Cardiac muscle cell (in vitro differentiated cells and primary cell): ENCODE data around the gene OSBPL8. TPM values are rescaled to one million over a fixed set of nuclear protein-coding genes. Genes with fewer than 3 reads are reported as not detected.

Experiments used
- DNase-seq, 2 donors: peaks; one replicate each; pipeline versions ENCODE4 v3.0.0 to v3.0.0-alpha.2; 2010 to 2017; ENCODE audit warnings: low read depth in 1 of 2, low spot score in 1 of 2
- H3K27ac ChIP-seq: fragments of 200-600 bp; sonication (generic); 2 replicates; pipeline ENCODE4 v1.5.1; 2016
- H3K27me3 ChIP-seq: fragments of 200-600 bp; sonication (generic); 2 replicates; pipeline ENCODE4 v1.6.0; 2016; ENCODE audit warnings: control low read depth
- H3K36me3 ChIP-seq: fragments of 200-600 bp; sonication (generic); 2 replicates; pipeline ENCODE4 v1.5.1; 2016; ENCODE audit warnings: control low read depth
- H3K4me1 ChIP-seq: fragments of 200-600 bp; sonication (generic); 2 replicates; pipeline ENCODE4 v1.8.1; 2017; ENCODE audit warnings: low read depth, mild to moderate bottlenecking, mixed run types
- H3K4me3 ChIP-seq: fragments of 200-600 bp; sonication (generic); 2 replicates; pipeline ENCODE4 v1.5.1; 2016; ENCODE audit warnings: mild to moderate bottlenecking
- H3K9me3 ChIP-seq: fragments of 200-600 bp; sonication (generic); 2 replicates; pipeline ENCODE4 v1.5.1; 2017; ENCODE audit warnings: low read depth, mild to moderate bottlenecking, control low read depth
- polyA plus RNA-seq: library from polyadenylated mRNA; unstranded; fragments of >200 nt; fragmentation: Nextera tagmentation; extraction: Ambion mirVana; gene quantifications from 2 replicates; pipeline ENCODE4 v1.2.1, GENCODE V29; 2016
- total RNA-seq: library from RNA; depleted of rRNA; stranded (reverse); fragments of >200 nt; gene quantifications from 2 replicates; pipeline ENCODE4 v1.2.3, GENCODE V29; 2016
- TF ChIP-seq, protein P1 (sequence below): IDR thresholded peaks from 2 replicates; pipeline ENCODE4 v1.5.1; 2012; ENCODE audit warnings: low read depth, mild to moderate bottlenecking, low read length

OSBPL8 gene
- total and polyA plus RNA-seq, 2 experiments from 2014 or later = 25.6 to 143 TPM

- no peak overlapping the region for H3K27ac ChIP-seq
- TF ChIP-seq, protein P1, sequence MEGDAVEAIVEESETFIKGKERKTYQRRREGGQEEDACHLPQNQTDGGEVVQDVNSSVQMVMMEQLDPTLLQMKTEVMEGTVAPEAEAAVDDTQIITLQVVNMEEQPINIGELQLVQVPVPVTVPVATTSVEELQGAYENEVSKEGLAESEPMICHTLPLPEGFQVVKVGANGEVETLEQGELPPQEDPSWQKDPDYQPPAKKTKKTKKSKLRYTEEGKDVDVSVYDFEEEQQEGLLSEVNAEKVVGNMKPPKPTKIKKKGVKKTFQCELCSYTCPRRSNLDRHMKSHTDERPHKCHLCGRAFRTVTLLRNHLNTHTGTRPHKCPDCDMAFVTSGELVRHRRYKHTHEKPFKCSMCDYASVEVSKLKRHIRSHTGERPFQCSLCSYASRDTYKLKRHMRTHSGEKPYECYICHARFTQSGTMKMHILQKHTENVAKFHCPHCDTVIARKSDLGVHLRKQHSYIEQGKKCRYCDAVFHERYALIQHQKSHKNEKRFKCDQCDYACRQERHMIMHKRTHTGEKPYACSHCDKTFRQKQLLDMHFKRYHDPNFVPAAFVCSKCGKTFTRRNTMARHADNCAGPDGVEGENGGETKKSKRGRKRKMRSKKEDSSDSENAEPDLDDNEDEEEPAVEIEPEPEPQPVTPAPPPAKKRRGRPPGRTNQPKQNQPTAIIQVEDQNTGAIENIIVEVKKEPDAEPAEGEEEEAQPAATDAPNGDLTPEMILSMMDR = no peak
These were observed 29.5 kb upstream of the OSBPL8 start for GRCh38 chr12:76588881-76589565.

DNA sequence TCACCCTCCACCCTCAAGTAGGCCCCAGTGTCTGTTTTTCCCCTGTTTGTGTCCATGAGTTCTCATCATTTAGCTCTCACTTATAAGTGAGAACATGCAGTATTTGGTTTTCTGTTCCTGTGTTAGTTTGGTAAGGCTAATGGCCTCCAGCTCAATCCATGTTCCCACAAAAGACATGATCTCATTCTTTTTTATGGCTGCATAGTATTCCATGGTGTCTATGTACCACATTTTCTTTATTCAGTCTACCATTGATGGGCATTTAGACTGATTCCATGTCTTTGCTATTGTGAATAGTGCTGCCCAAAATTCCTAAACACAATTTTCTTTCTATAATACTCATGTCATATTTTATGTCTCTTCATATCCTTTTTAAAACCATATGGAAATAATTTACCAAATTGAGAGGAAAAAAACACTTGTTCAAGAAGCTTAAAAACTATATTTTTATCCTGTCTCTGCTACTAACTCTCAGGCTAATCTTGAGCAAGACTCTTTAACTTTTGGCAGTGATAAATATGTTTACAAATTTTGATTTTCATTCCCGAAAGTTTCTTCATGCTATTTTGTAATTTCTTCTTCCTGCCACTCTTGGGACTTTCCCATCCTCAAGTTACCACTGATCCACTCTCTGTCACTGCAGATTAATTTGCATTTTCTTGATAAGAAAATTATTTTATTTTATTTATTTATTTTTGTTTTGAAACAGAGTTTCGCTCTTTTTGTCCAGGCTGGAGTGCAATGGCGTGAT lies 28.0 kb upstream of the OSBPL8 start:
- Histone ChIP-seq H3K27me3 (no peaks in the 10 kb centered on the region), H3K36me3 (no peaks in the 10 kb centered on the region), H3K9me3 (no peaks in the 10 kb centered on the region), H3K4me3 (no peak overlapping the region), H3K27ac (no peak overlapping the region), H3K4me1 (no peaks in the 10 kb centered on the region)
- TF ChIP-seq, protein P1 = no peak
- peak in 1 of 2 donors; percentile 70 for DNase-seq

More at GRCh38 chr12:76588881-76589565, 29.5 kb upstream of the OSBPL8 start:
- DNase-seq = peak in 1 of 2 donors; percentile 93
- Histone ChIP-seq H3K36me3 (no peaks in the 10 kb centered on the region), H3K4me3 (no peak overlapping the region), H3K27me3 (no peaks in the 10 kb centered on the region), H3K4me1 (no peaks in the 10 kb centered on the region), H3K9me3 (no peaks in the 10 kb centered on the region)

DNA sequence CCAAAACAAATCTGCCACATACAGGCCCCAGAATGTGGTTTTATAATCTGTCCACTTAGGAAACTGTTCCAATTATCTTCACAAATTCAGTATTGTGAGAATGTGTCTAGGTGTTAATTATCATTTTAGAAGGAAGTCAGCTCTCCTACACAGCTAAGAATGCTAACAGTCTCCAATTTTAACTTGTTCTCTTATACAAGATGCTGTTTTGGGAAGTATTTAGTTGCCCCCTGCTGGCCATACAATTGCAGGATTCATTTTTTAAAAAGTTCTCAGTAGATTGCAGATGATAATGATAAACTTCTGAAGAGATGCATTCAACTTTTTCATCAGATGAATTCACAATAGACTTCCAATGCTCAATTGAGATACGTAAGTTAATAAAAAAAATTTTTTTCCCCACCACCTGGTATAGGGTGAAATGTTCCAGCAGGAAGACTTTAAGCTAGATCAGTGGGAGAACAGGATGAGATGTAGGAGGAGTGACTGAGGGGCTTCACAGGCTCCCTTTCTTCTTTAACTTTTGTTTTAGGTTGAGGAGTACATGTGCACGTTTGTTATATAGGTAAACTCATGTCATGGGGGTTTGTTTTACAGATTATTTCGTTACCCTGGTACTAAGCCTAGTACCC lies 27.3 kb upstream of the OSBPL8 start:
- H3K4me1 ChIP-seq = no peaks in the 10 kb centered on the region
- H3K27ac ChIP-seq = no peak overlapping the region
- TF ChIP-seq, protein P1 = peak; percentile 68
- H3K4me3 ChIP-seq = no peak overlapping the region
- H3K36me3 ChIP-seq = no peaks in the 10 kb centered on the region
- no peaks in the 10 kb centered on the region for H3K9me3 ChIP-seq
- no peaks in the 10 kb centered on the region for H3K27me3 ChIP-seq
- DNase-seq = peak; percentile 38 to 72

GRCh38 chr12:76583301-76583700 lies 23.7 kb upstream of the OSBPL8 start:
- H3K27ac ChIP-seq = no peak overlapping the region

DNA sequence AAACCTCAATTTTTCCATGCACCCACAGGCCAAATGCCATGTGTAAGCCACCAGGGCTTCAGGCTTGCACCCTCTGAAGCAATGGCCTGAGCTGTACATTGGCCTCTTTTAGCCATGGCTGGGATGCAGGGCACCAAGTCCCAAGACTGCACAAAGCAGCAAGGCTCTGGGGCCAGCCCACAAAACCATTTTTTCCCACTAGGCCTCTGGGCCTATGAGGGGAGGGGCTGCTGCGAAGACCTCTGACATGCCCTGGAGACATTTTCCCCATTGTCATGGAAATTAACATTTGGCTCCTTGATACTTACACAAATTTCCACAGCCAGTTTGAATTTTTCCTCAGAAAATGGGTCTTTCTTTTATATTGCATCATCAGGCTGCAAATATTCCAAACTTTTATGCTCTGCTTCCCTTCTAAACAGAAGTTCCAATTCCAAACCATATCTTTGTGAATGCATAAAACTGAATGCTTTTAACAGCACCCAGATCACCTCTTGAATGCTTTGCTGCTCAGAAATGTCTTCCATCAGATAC lies 14.3 kb upstream of the OSBPL8 start:
- Histone ChIP-seq H3K4me1 (no peaks in the 10 kb centered on the region), H3K4me3 (no peak overlapping the region), H3K9me3 (no peaks in the 10 kb centered on the region), H3K27ac (no peak overlapping the region), H3K27me3 (no peaks in the 10 kb centered on the region), H3K36me3 (no peaks in the 10 kb centered on the region)
- TF ChIP-seq, protein P1 = no peak
- no peak for DNase-seq

More at GRCh38 chr12:76583301-76583700, 23.7 kb upstream of the OSBPL8 start:
- H3K36me3 ChIP-seq = no peaks in the 10 kb centered on the region
- no peaks in the 10 kb centered on the region for H3K4me1 ChIP-seq
- H3K4me3 ChIP-seq = no peak overlapping the region
- TF ChIP-seq, protein P1 = no peak
- DNase-seq = no peak
- H3K27me3 ChIP-seq = no peaks in the 10 kb centered on the region
- H3K9me3 ChIP-seq = no peaks in the 10 kb centered on the region
